Lower lobe of right lung (tissue), 2 donors: ENCODE results near the gene SRXN1. TPM values are rescaled to one million over a fixed set of nuclear protein-coding genes. Genes with fewer than 3 reads are reported as not detected.

Experiments used
- ATAC-seq, 2 donors: fragments of 200-7000 bp; cut with Tn5 transposase; one replicate each; pipeline ENCODE4 v1.9.1; 2020 to 2022; ENCODE audit warnings: mild to moderate bottlenecking in 2 of 2, moderate library complexity in 2 of 2
- DNase-seq: peaks from one replicate; pipeline ENCODE4 v3.0.0-alpha.2; 2020
- H3K27ac ChIP-seq: fragments of 200-600 bp; one replicate; pipeline ENCODE4 v1.8.0; 2022
- H3K27me3 ChIP-seq: fragments of 200-600 bp; one replicate; pipeline ENCODE4 v1.8.0; 2022; ENCODE audit warnings: low read depth
- H3K36me3 ChIP-seq: fragments of 200-600 bp; one replicate; pipeline ENCODE4 v1.8.0; 2022; ENCODE audit warnings: mild to moderate bottlenecking
- H3K4me1 ChIP-seq: fragments of 200-600 bp; one replicate; pipeline ENCODE4 v1.8.0; 2022
- H3K4me3 ChIP-seq: fragments of 200-600 bp; one replicate; pipeline ENCODE4 v1.8.0; 2022; ENCODE audit warnings: mild to moderate bottlenecking
- H3K9me3 ChIP-seq: fragments of 200-600 bp; one replicate; pipeline ENCODE4 v1.8.0; 2022
- intact Hi-C: fragments of 100-400 bp; cut with DNase I; formaldehyde crosslinking; loops from one replicate; pipeline ENCODE4 v1.11.0; 2022
- total RNA-seq: library from RNA; stranded (reverse); fragmentation: NEBNext Ultra II Directional; extraction: Animal tissue kit (Norgen Biotek cat#: 25700); gene quantifications from one replicate; pipeline ENCODE4 v1.2.1, GENCODE V29; 2021
- TF ChIP-seq, protein P1 (sequence below): fragments of 200-600 bp; IDR thresholded peaks from one replicate; pipeline ENCODE4 v1.8.0; 2022; ENCODE audit warnings: antibody characterized with exemption, mild to moderate bottlenecking
- donor health status: DM: no; HTN: yes; CAD: no; lungs with severe emphysema.

The SRXN1 gene
- total RNA-seq, 1 donor from 2014 or later, result 32.0 TPM

DNA sequence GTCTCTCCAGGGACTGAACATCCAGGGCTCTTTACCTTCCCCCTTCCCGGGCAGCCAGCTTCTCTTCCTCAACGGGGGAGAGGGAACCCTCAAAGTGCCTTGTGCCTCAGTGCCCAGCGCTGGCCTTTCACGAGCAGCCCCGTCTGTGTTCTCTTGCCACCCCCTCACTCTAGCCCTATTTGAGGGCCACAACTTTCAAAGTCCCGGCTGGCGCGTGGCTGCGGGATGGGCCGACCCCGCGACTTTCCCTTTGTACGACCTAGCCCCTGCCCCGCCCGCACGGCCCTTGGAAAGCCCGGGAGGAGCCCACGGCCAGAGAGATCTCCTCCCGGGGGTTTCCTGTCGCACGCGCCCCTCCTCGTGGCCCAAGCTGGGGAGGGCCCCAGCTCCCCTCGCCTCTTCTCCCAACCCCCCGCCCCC, 22.0 kb upstream of the SRXN1 start:
- TF ChIP-seq, protein P1, sequence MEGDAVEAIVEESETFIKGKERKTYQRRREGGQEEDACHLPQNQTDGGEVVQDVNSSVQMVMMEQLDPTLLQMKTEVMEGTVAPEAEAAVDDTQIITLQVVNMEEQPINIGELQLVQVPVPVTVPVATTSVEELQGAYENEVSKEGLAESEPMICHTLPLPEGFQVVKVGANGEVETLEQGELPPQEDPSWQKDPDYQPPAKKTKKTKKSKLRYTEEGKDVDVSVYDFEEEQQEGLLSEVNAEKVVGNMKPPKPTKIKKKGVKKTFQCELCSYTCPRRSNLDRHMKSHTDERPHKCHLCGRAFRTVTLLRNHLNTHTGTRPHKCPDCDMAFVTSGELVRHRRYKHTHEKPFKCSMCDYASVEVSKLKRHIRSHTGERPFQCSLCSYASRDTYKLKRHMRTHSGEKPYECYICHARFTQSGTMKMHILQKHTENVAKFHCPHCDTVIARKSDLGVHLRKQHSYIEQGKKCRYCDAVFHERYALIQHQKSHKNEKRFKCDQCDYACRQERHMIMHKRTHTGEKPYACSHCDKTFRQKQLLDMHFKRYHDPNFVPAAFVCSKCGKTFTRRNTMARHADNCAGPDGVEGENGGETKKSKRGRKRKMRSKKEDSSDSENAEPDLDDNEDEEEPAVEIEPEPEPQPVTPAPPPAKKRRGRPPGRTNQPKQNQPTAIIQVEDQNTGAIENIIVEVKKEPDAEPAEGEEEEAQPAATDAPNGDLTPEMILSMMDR, result no peak
- intact Hi-C loops, result no loop called here
- H3K4me1 ChIP-seq, result peaks cover 18% of the 10 kb centered on the region
- peaks cover 81% of the 10 kb centered on the region for H3K27me3 ChIP-seq
- no peaks in the 10 kb centered on the region for H3K36me3 ChIP-seq
- H3K9me3 ChIP-seq, result no peaks in the 10 kb centered on the region
- ATAC-seq (no peak), DNase-seq (no peak)
- no peak overlapping the region for H3K27ac ChIP-seq
- H3K4me3 ChIP-seq, result no peak overlapping the region

DNA sequence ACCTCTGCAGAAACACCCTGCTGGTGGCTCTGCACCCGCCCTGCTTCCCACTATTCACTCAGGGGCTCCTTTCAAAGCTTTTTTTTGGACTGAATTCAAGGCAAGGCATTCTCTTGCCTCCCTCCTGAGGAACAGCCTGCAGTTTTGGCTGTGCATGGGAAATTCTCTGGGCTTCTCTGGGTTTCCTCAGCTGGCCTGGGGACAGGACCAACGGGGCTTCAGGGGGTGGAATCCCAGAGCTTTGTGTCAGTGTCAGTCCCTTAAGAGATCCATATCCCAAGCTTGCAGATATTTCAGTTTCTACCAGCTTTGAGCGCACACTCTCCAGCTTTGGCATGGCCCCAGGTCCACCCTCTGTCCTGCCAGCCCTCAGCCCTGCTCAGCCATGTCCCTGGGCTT, 20.6 kb upstream of the SRXN1 start:
- Histone ChIP-seq H3K9me3 (no peaks in the 10 kb centered on the region), H3K27me3 (peaks cover 78% of the 10 kb centered on the region), H3K27ac (no peak overlapping the region), H3K36me3 (no peaks in the 10 kb centered on the region), H3K4me1 (peaks cover 18% of the 10 kb centered on the region), H3K4me3 (no peak overlapping the region)
- DNase-seq (no peak), ATAC-seq (no peak)
- TF ChIP-seq, protein P1, result no peak
- intact Hi-C loops, result no loop called here

DNA sequence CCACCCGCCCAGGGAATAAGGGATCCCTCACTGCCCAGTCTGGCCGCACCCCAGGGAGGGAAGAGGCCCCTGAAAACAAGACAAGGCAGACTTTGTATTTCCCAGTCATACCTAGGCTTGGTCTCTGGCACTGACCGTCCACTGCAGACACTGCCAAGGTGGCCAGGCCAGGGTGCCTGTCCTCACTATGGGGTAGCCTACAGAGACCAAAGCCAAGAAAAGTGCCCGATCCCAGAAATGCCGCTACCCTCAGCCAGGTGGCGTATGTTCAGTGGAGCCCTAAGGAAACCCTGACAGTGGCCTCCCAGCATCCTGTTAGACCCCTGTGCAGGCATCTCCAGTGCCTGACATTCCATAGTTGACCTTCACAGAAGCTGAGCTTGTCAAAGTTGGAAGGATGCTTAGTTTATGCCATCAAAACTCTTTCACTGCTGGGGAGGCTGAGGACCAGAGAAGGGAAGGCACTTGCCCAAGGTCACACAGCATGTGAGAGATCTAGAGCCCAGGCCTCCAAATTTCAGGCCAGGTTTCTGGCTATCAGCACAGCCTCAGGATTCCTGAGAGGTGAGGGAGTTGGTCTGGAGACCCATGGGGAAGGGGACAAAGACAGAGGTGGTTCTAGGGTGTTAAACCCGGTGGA, 20.1 kb upstream of the SRXN1 start:
- Histone ChIP-seq H3K4me3 (no peak overlapping the region), H3K27me3 (peaks cover 75% of the 10 kb centered on the region), H3K9me3 (no peaks in the 10 kb centered on the region), H3K4me1 (peaks cover 18% of the 10 kb centered on the region), H3K27ac (no peak overlapping the region), H3K36me3 (no peaks in the 10 kb centered on the region)
- intact Hi-C loops, result no loop called here
- ATAC-seq (no peak), DNase-seq (no peak)
- TF ChIP-seq, protein P1, result peak; percentile 10

DNA sequence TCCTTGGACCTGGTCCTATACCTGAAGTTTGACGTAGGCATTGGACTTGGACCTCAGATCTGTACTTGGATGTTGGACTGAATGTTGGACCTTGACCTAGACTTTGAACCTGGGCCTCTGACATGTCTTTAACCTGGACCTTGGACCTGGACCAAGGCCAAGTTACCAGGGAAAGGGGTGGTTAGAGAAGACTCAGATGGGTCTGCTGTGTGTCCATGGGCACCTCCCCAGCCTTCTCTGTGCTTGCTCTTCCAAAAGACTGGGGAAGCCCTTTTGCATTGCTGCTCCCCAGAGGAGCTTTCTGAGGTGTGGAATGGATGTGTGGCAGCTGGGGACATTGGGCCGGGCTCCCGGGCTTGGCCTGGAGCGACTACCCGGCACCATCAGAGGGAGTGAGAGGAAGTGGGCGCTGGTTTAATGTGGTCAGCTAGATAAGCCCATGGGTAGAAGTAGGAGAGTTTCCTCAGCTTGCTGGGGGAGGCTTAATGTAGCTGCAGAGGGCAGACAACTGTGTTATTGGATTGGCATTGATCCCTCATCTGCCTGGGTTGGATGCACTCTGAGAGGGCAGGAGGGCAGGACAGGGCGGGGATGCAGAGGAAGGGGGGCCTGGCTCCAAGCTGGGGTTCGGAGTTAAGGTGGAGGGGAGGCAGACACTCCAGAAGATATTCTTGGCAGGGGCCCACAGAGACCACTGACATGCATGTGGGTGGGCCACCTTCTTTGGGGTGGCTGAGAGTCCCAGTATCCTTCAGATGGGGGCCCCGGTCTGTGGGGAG, 18.4 kb upstream of the SRXN1 start:
- peaks cover 13% of the 10 kb centered on the region for H3K4me1 ChIP-seq
- H3K27me3 ChIP-seq, result peaks cover 75% of the 10 kb centered on the region
- no peak overlapping the region for H3K4me3 ChIP-seq
- TF ChIP-seq, protein P1, result no peak
- H3K9me3 ChIP-seq, result no peaks in the 10 kb centered on the region
- DNase-seq (no peak), ATAC-seq (no peak)
- intact Hi-C loops, result no loop called here
- H3K36me3 ChIP-seq, result no peaks in the 10 kb centered on the region
- H3K27ac ChIP-seq, result no peak overlapping the region

DNA sequence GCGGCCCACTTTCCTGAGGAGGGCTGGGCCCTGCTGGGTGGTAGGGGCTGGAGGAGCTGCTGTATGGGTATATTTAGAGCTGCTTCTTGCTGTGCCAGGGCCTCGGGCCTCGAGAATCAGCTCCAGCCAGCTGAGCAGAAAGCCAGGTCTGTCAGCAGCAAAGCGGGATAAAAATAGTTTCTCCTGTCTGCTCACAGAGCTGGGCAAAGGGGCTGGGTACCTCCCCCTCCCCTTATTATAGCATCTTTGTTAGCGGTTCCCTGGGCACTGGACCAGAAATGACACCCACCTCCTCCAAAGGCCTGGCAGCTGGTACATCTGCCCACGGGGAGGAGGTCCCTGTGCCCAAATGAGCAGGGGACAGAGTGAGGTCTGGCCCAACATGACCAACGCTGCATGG, 16.6 kb upstream of the SRXN1 start:
- TF ChIP-seq, protein P1, result no peak
- Histone ChIP-seq H3K36me3 (no peaks in the 10 kb centered on the region), H3K9me3 (no peaks in the 10 kb centered on the region), H3K27ac (no peak overlapping the region), H3K27me3 (peaks cover 79% of the 10 kb centered on the region), H3K4me3 (no peak overlapping the region), H3K4me1 (no peaks in the 10 kb centered on the region)
- ATAC-seq, result no peak
- DNase-seq, result no peak
- intact Hi-C loops, result no loop called here
